HepG2 (cell line): ENCODE data around the gene IL27RA. TPM values are rescaled to one million over a fixed set of nuclear protein-coding genes. Genes with fewer than 3 reads are reported as not detected.
A peak's percentile ranks its signal among the peaks of the same experiment; 100 is the strongest.

Source experiments
- AKAP8 ChIP-seq: sonication (generic); formaldehyde crosslinking; IDR thresholded peaks from 2 replicates; pipeline ENCODE4 v1.5.1; 2020; ENCODE audit warnings: mild to moderate bottlenecking, missing genetic modification reagents
- BORCS8-MEF2B ChIP-seq: sonication (generic); formaldehyde crosslinking; IDR thresholded peaks from 2 replicates; pipeline ENCODE4 v1.8.0; 2022; ENCODE audit warnings: mild to moderate bottlenecking, missing genetic modification reagents
- HIVEP1 ChIP-seq: sonication (generic); formaldehyde crosslinking; IDR thresholded peaks from 2 replicates; pipeline ENCODE4 v1.4.0; 2020; ENCODE audit warnings: mild to moderate bottlenecking, missing genetic modification reagents
- KAT7 ChIP-seq: IDR thresholded peaks from 2 replicates; pipeline ENCODE4 v1.6.1; 2018; ENCODE audit warnings: borderline replicate concordance, missing compliant biosample characterization
- MXD4 ChIP-seq: IDR thresholded peaks from 2 replicates; pipeline ENCODE4 v1.6.1; 2016; ENCODE audit warnings: mild to moderate bottlenecking, missing biosample characterization, missing genetic modification reagents
- MYC ChIP-seq: sonication (generic); formaldehyde crosslinking; IDR thresholded peaks from 2 replicates; pipeline ENCODE4 v1.9.0; 2021; ENCODE audit warnings: missing genetic modification reagents, borderline replicate concordance
- POGZ ChIP-seq: sonication (generic); formaldehyde crosslinking; IDR thresholded peaks from 2 replicates; pipeline ENCODE4 v1.4.0; 2020; ENCODE audit warnings: mild to moderate bottlenecking, missing genetic modification reagents
- PRPF4 ChIP-seq: fragments of 200-400 bp; formaldehyde crosslinking; IDR thresholded peaks from 2 replicates; pipeline ENCODE4 v1.6.1; 2016; ENCODE audit warnings: low read length, low read depth; ENCODE audit not compliant: poor library complexity, severe bottlenecking
- RELA ChIP-seq: sonication (generic); formaldehyde crosslinking; IDR thresholded peaks from 2 replicates; pipeline ENCODE4 v1.4.0; 2020; ENCODE audit warnings: missing genetic modification reagents
- TFDP1 ChIP-seq: IDR thresholded peaks from 2 replicates; pipeline ENCODE4 v1.6.1; 2016; ENCODE audit warnings: missing compliant biosample characterization, missing genetic modification reagents, borderline replicate concordance
- TP53 ChIP-seq: sonication (generic); formaldehyde crosslinking; conservative IDR thresholded peaks from 2 replicates; pipeline ENCODE4 v1.4.0; 2020; ENCODE audit warnings: missing genetic modification reagents
- ZFP62 ChIP-seq: sonication (generic); formaldehyde crosslinking; IDR thresholded peaks from 2 replicates; pipeline ENCODE4 v1.4.0; 2020; ENCODE audit warnings: missing genetic modification reagents
- ZFP90 ChIP-seq: sonication (generic); formaldehyde crosslinking; IDR thresholded peaks from 2 replicates; pipeline ENCODE4 v1.8.0; 2022; ENCODE audit warnings: missing genetic modification reagents, mild to moderate bottlenecking, inconsistent platforms, borderline replicate concordance
- ZNF17 ChIP-seq: sonication (generic); formaldehyde crosslinking; IDR thresholded peaks from 2 replicates; pipeline ENCODE4 v1.5.0; 2020; ENCODE audit warnings: mild to moderate bottlenecking, missing genetic modification reagents
- ZNF337 ChIP-seq: sonication (generic); formaldehyde crosslinking; IDR thresholded peaks from 2 replicates; pipeline ENCODE4 v1.5.1; 2020; ENCODE audit warnings: missing genetic modification reagents, low read depth, mild to moderate bottlenecking, borderline replicate concordance
- ZNF350 ChIP-seq: sonication (generic); formaldehyde crosslinking; IDR thresholded peaks from 2 replicates; pipeline ENCODE4 v1.4.0; 2020; ENCODE audit warnings: mild to moderate bottlenecking, low read depth, missing genetic modification reagents, borderline replicate concordance
- ZNF407 ChIP-seq: sonication (generic); formaldehyde crosslinking; IDR thresholded peaks from one replicate; pipeline ENCODE4 v1.5.1; 2020; ENCODE audit warnings: mild to moderate bottlenecking, missing genetic modification reagents; ENCODE audit errors: not compliant biosample characterization
- ZNF577 ChIP-seq: sonication (generic); formaldehyde crosslinking; IDR thresholded peaks from 2 replicates; pipeline ENCODE4 v1.4.0; 2020; ENCODE audit warnings: mild to moderate bottlenecking, low read depth, missing genetic modification reagents, borderline replicate concordance
- ZNF710 ChIP-seq: sonication (generic); formaldehyde crosslinking; IDR thresholded peaks from 2 replicates; pipeline ENCODE4 v1.5.0; 2020; ENCODE audit warnings: mild to moderate bottlenecking, missing genetic modification reagents, borderline replicate concordance
- polyA plus RNA-seq, 8 experiments: library from polyadenylated mRNA; depleted of rRNA in 3 of 8; stranded (reverse) in 7 of 8; unstranded in 1 of 8; fragments of >200 nt; fragmentation: Illumina TruSeq in 4 of 8; extraction: Trizol in 4 of 8; gene quantifications; 2 replicates each; pipeline versions ENCODE4 v1.2.1 to v1.2.3, GENCODE V29; 2011 to 2016; ENCODE audit warnings: low read depth in 4 of 8, missing spikeins in 1 of 8, mixed read lengths in 1 of 8; ENCODE audit not compliant: insufficient read depth in 1 of 8
- total RNA-seq, 5 experiments: library from RNA; depleted of rRNA; stranded (reverse); fragments of >200 nt; fragmentation: Illumina TruSeq; extraction: Trizol; gene quantifications; 2 replicates each; pipeline ENCODE4 v1.2.3, GENCODE V29; 2016; ENCODE audit warnings: low read depth in 1 of 5

Gene IL27RA
- total and polyA plus RNA-seq, 2 of the 13 experiments (the other 11 are each of a cell fraction or from before 2014, with no cell fraction given), result 3.5 to 8.1 TPM

- no peak; the same call in 1 of the 2 replicates for TF ChIP-seq ZNF710 (CRISPR knock-in tag)
- TF ChIP-seq RELA, result no peak
- no peak for TF ChIP-seq HIVEP1 (CRISPR knock-in tag)
- TF ChIP-seq AKAP8, result no peak
- TF ChIP-seq BORCS8-MEF2B (CRISPR knock-in tag), result no peak
- 0 out of 2 replicates have a peak, but pooled peaks have one; percentile 4 for TF ChIP-seq TFDP1 (CRISPR knock-in tag)
- no peak for TF ChIP-seq POGZ (CRISPR knock-in tag)
- no peak for TF ChIP-seq ZNF577
- TF ChIP-seq ZFP90 (CRISPR knock-in tag), result no peak
- no peak for TF ChIP-seq ZNF407 (CRISPR knock-in tag)
- no peak for TF ChIP-seq PRPF4
- no peak for TF ChIP-seq ZFP62 (CRISPR knock-in tag)
- no peak for TF ChIP-seq ZNF17 (CRISPR knock-in tag)
- TF ChIP-seq ZNF337, result no peak
- no peak for TF ChIP-seq KAT7 (CRISPR knock-in tag)
- no peak for TF ChIP-seq ZNF350 (CRISPR knock-in tag)
- TF ChIP-seq TP53 (CRISPR knock-in tag), result no peak
- 0 out of 2 replicates have a peak, but pooled peaks have one; percentile 20 for TF ChIP-seq MXD4 (CRISPR knock-in tag)
- peak; percentile 27; the same call in 1 of the 2 replicates for TF ChIP-seq MYC
These were observed 29.7 kb downstream of the IL27RA start (continued) for GRCh38 chr19:14061081-14061749.
